HG03565 (cell line): ENCODE data around the gene VPS13D.
"Not testable (repeated sequence)": the region's sequence is repeated elsewhere in the genome, so short reads cannot be mapped to it uniquely, and the experiment has no call there.

Experiments
- ATAC-seq: cut with Tn5 transposase; IDR thresholded peaks from one replicate; pipeline ENCODE4 v1.9.1; 2021; ENCODE audit warnings: mild to moderate bottlenecking, moderate library complexity; ENCODE audit not compliant: unreplicated experiment

The VPS13D gene

GRCh38 chr1:12196641-12197482, 33.0 kb upstream of the VPS13D start:
- no peak for ATAC-seq

GRCh38 chr1:12197483-12197880, 32.3 kb upstream of the VPS13D start:
- ATAC-seq, result no peak

DNA sequence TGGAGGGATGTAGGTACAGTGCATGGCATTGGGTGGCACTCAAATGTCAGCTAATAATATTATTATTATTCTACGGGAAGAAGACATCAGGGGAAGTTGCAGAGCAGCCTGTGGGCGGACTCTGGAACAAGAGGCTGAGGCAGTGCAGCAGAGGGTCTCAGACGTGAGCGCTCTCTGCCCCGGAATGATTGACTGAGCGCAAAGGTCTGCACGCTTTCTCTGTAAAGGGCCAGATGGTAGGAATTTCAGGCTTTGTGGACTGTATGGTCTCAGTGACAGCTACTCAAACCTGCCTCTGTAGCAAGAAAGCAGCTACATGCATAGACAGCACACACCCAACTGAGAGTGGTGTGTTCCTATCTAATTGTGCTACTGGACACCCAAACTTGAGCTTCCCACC, 29.6 kb upstream of the VPS13D start:
- ATAC-seq, result no peak

GRCh38 chr1:12201352-12202189, 28.3 kb upstream of the VPS13D start:
- no peak for ATAC-seq

DNA sequence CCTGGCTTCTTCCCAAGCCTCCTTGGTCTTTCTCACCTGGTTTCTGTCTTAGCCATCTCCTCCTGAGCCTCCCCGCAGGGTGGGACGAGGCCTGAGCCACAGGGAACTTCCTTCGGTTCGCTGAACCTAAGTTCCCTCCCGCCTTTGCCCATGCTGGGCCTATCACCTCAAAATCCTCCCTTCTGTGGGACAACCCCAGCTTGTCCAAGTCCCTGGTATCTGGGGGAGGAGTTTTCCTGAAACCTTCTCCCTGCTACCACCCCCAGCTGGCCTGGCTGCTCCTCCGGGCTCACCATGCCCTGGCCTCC, 27.7 kb upstream of the VPS13D start:
- ATAC-seq, result no peak

DNA sequence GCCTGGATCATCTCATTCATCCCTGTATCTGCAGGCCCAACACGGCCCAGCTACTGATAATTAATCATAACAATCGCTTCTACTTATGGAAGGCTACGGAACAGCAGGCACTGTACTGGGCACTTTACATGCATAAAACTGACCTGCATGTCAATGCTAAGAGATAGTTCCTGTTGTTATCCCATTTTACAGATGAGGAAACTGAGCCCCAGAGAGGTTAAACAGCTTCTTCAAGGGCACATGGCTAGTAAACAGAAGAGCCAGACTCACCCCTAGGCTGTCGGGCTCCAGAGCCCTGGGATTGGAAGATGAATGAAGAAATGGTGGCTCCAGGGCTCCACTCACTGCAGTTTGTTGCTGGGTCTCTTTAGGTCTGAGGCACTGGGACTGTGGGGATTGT, 27.3 kb upstream of the VPS13D start:
- no peak for ATAC-seq

DNA sequence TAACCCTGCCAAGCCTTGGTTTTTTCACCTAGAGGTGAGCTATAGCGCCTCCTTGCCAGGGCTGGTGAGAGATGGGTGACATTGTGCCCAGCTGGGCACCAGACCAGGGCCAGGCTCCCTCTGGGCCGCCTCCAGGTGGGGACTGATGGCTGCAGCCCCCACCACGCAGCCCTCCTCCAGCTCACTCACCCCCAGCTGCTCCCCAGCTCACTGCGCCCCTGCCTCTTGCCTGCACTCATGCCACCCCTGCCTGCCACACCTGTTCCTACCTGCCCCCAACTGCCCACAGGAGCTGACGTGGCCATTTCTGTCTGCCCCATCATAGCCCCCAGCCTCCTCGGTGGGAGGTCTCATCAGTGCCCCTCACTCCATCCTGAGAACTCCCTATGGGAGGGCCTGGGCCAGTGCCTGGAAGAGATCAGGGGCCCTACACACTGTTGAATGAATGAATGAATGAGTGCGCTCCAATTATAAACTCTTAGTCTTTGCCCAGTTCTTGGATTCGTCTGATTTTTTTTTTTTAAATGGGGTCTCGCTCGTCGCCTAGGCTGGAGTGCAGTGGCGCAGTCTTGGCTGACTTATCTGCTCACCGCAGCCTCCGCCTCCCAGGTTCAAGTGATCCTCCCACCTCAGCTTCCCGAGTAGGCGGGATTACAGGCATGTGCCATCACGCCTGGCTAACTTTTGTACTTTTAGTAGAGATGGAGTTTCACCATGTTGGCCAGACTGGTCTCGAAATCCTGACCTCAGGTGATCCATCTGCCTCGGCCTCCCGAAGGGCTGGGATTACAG, 26.4 kb upstream of the VPS13D start:
- ATAC-seq, result no peak

DNA sequence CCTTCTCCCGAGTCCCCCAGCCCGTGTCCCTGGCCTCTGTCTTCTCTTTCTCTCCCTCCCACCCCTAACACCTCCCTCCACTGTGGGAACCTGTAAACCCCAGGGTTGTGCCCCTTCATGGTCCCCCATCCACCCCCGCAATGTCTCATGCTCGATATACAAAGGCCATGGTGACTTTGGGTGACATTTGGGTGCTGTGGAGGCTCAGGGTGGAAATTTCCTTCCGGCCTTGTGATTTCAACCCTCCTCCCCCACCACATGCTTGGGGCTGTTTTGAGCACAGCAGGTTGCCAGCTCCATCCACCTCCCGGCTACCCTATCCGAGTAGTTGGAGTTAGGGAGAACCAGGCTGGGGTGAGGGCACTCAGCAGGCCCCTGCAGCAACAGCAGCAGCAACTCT, 25.7 kb upstream of the VPS13D start:
- no peak for ATAC-seq

- no peak for ATAC-seq
These were observed 24.8 kb upstream of the VPS13D start for GRCh38 chr1:12204754-12205658.

- no peak for ATAC-seq
These were observed 23.6 kb upstream of the VPS13D start for GRCh38 chr1:12206238-12206637.

DNA sequence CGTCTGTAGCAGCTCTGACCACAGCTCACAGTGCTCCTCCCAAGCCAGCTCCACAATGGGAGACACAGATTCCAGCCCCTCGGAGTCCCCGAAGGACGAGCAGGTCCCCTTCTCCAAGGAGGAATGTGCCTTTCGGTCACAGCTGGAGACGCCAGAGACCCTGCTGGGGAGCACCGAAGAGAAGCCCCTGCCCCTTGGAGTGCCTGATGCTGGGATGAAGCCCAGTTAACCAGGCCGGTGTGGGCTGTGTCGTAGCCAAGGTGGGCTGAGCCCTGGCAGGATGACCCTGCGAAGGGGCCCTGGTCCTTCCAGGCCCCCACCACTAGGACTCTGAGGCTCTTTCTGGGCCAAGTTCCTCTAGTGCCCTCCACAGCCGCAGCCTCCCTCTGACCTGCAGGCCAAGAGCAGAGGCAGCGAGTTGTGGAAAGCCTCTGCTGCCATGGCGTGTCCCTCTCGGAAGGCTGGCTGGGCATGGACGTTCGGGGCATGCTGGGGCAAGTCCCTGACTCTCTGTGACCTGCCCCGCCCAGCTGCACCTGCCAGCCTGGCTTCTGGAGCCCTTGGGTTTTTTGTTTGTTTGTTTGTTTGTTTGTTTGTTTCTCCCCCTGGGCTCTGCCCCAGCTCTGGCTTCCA, 22.9 kb upstream of the VPS13D start:
- no peak for ATAC-seq

DNA sequence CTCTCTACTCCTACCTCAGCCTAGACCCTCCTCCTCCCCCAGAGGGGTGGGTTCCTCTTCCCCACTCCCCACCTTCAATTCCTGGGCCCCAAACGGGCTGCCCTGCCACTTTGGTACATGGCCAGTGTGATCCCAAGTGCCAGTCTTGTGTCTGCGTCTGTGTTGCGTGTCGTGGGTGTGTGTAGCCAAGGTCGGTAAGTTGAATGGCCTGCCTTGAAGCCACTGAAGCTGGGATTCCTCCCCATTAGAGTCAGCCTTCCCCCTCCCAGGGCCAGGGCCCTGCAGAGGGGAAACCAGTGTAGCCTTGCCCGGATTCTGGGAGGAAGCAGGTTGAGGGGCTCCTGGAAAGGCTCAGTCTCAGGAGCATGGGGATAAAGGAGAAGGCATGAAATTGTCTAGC, 21.6 kb upstream of the VPS13D start:
- no peak for ATAC-seq

DNA sequence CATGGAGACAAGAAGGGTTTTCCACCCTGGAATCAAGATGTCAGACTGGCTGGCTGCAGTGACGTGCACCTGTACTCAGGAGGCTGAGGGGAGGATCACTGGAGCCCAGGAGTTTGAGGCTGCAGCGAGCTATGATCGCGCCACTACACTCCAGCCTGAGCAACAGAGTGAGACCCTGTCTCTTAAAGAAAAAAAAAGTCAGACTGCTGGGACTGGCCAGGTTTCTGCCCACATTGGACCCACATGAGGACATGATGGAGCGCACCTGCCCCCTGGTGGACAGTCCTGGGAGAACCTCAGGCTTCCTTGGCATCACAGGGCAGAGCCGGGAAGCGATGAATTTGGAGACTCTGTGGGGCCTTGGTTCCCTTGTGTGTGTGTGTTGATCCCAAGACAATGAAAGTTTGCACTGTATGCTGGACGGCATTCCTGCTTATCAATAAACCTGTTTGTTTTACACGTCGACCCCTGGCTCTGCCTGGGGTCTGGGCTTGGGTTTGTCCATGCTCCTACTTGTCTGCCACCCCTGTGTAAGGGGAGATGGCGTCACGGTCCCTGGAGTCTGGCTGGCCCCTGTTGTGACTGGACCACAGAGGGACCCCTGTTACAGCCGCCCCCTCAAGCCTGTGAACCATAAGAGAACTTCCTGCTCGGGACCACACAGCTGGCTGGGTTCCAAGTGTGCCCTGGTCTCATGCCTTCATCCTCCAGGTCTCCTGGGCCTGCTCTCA, 20.9 kb upstream of the VPS13D start:
- no peak for ATAC-seq

DNA sequence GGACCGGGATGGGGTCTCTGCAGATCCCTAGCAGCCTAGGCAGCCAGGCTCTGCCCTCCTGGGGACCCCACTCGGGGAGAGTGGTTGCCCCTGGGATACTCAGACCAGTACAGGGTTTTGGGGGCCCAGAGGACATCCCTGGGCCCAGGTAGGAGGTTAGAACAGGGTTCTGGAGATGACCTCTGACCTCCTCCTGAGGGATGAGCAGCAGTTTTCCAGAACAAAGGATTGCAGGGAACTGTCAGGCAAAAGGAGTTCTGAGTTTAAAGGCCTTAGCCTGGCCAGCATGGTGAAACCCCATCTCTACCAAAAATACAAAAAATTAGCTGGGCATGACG, 20.4 kb upstream of the VPS13D start:
- no peak for ATAC-seq

DNA sequence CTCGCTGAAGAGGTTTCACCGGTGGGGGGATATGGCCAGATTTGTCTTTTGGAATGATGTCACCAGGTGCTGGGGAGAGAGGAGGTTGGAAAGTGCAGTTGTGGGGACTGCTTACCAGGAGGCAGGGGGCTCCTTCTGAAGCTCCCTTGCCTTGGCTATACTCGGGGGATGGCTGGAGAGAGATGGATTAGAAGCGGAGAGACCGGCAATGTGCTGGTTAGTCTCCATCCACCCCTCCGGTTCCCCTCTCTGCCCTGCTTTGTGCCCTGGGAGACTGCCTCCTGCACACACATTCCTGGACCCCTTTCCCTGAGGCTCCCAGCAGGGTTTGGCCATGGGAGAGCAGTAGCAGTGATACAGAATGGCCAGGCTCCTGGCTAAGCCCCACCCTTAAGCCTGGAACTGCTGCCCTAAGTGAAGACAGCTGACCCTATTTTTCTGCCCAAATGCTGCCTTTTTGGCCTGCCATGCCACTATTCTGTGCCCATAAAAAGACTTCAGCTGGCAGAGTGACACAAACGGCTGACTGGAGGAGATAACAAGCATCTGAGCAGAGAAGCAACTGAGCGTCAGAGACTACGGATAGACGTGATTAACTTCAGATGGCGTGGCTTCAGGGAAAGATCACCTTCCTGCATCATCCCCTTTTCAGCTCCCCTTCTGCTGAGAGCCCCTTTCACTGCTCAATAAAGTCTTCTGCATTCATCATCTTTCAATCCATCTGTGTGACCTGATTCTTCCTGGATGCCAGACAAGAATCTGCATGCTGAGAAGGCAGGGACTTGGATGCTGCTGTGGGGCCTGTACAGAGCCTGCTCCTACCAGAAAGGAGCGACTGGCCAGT, 14.5 kb upstream of the VPS13D start:
- no peak for ATAC-seq

DNA sequence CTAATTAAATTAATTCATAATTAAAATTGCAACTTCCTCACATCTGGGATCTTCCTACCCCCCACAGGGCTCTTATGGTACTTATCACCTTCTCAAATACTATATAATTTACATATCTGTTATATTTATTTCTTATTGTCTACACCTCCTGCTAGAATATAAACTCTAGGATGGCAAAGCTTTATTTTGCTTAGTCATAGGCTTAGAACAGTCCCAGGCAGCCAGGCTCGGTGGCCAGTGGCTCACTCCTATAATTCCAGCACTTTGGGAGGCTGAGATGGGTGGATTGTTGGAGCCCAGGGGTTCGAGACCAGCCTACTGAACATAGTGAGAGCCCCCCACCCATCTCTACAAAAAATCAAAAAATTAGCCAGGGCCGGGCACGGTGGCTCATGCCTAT, 10.0 kb upstream of the VPS13D start:
- ATAC-seq, result no peak

DNA sequence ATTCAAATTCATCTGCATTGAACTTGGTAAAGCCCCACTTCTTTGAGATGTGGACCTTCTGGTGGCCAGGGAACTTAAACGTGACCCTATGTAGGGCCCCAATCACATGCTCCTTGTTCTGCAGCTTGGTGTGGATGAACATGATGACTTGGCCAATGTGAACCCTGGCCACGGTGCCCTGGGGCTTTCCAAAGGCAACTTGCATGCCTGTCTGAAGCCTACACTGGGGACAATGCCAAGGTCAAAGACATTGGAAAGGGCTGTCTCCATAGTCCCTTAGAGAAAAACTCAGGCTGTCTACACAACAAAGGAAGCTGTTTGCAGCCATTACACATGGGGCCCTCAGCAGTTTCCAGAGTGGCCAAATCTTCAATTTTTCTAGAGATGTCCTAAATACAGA, 8.9 kb upstream of the VPS13D start:
- no peak for ATAC-seq

DNA sequence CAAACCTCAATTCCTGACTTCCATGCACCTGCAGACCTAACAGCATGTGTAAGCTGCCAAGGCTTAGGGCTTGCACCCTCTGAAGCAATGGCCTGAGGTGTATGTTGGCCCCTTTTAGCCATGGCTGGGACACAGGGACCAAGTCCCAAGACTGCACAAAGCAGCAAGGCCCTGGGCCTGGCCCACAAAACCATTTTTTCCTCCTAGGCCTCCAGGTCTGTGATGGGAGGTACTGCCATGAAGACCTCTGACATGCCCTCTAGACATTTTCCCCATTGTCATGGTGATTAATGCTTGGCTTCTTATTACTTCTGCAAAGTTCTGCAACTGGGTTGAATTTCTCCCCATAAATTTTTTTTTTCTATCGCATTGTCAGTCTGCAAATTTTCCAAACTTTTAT, 7.1 kb upstream of the VPS13D start:
- not testable (repeated sequence) for ATAC-seq

- ATAC-seq, result not testable (repeated sequence)
These were observed 5.7 kb upstream of the VPS13D start for GRCh38 chr1:12224092-12224491.
